NCI-H1105 treated with DMSO at 0.1 percent for 48 hours (cell line): ENCODE data around the gene HSPA12B.

Experiments
- DNase-seq: peaks from one replicate; lab custom pipeline; 2025; lab: John Stamatoyannopoulos, UW

Gene HSPA12B

GRCh38 chr20:3749087-3749688 is 16.7 kb downstream of the HSPA12B start:
- DNase-seq = no peak

DNA sequence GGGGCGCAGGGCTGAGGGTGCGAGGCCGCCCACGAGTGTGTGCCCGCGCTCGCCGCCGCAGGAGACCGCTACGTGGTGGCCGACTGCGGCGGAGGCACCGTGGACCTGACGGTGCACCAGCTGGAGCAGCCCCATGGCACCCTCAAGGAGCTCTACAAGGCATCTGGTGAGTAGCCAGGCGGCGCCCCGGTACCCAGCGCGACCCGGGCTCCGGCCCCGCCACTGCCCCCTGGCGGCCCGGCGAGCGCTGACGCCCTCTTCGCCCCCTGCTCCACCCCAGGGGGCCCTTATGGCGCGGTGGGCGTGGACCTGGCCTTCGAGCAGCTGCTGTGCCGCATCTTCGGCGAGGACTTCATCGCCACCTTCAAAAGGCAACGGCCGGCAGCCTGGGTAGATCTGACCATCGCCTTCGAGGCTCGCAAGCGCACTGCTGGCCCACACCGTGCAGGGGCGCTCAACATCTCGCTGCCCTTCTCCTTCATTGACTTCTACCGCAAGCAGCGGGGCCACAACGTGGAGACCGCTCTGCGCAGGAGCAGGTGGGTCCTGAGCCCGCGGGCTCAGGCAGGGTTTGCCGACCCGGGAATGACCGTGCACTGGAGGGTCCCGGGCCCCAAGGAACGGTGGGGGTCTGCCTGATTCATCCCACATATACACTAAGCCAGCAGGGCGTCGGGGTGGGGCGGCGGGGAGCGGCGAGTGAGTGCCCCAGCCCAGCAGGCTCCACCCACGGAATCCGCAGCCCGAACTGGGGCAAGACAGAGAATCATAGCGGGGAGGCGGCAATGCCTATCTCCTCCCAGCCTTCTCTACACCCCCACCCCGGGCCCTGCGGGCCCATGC is 17.4 kb downstream of the HSPA12B start:
- DNase-seq = peak; percentile 71

DNA sequence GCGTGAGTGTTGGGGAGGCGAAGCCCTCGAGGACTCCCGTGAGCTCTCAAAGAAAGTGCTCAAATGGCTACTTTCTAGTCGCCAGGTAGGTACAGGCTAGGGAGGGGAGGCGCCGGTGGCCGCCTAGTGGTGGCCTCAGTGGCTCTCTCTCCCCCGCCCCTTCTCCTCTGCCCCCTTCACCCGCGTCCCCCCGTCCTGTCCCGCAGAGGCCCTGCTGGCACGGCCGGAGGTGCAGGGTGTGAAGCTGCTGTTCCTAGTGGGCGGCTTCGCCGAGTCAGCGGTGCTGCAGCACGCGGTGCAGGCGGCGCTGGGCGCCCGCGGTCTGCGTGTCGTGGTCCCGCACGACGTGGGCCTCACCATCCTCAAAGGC is 18.8 kb downstream of the HSPA12B start:
- no peak for DNase-seq

GRCh38 chr20:3751675-3752385 is 19.3 kb downstream of the HSPA12B start:
- DNase-seq = peak; percentile 87

GRCh38 chr20:3752386-3752759 is 19.9 kb downstream of the HSPA12B start:
- no peak for DNase-seq

DNA sequence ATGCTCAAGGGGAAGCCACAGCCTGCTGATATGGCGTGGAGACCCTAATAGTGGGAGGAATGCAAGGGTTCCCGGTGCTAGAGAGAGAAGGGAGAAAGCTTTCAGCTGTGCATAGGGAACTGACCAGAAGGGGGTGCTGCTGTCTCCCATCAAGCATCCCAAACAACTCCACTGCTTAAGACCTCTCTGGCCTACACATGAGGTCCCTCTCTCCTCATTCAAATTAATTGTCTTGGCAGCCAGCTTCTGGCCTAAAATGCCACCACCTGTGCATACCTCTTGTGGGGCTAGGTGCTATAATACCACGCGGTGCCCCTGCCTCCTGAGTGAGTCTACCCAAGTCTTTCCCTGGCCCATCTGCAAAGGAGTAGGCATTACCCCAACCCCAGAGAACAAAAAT is 20.6 kb downstream of the HSPA12B start:
- peak; percentile 50 for DNase-seq

- no peak for DNase-seq
Observed at GRCh38 chr20:3753501-3754275, 21.2 kb downstream of the HSPA12B start.

GRCh38 chr20:3754276-3754630 is 21.8 kb downstream of the HSPA12B start:
- no peak for DNase-seq

- DNase-seq = no peak
Observed at GRCh38 chr20:3755269-3755668, 22.8 kb downstream of the HSPA12B start.

DNA sequence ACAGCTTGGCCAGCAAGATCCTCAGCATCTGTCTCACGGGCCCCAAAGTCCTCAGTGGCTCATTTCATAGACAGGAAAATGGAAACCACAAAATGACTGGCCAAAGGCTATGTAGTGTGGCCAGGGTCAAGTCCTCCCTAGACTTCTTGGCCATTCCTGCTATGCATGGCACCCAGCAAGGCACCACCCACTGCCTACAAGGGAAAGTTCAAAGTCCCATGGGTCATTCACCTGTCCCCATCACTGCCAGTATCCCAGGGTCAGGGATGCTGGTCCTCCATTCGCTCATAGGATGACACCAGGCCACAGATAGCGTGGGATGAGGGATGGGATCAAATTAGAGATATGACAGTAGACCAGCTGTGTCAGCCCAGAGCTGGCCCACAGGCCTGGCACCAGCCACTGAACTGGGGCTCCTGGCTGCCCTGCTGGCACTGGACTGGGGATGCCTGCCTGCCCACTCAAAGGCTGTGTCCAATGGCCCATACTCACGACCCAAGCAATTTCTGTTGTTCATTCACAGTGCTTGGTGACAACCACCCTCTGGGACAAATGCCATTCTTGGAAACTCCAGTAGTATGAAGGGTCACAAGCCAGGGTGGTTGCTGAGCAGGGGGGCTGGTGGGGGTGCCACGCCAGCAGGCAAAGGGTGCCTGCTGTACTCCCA is 23.5 kb downstream of the HSPA12B start:
- no peak for DNase-seq

DNA sequence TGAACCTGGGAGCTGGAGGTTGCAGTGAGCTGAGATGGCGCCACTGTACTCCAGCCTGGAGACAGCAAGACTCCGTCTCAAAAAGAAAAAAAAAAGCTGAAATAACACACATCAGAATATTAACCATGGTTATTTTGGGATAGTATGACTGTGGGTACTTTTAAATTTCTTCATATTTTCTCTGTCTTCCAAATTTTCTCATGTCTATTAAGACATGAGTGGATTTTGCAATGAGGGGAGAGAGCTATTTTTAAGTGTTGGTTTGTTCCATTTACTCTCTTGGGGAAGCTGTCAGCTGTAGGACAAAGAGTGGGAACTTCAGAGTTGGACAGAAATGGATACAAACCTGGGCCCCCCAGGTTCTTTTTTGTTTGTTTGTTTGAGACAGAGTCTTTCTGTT is 24.8 kb downstream of the HSPA12B start:
- DNase-seq = no peak

GRCh38 chr20:3758566-3758965 is 26.1 kb downstream of the HSPA12B start:
- DNase-seq = no peak

DNA sequence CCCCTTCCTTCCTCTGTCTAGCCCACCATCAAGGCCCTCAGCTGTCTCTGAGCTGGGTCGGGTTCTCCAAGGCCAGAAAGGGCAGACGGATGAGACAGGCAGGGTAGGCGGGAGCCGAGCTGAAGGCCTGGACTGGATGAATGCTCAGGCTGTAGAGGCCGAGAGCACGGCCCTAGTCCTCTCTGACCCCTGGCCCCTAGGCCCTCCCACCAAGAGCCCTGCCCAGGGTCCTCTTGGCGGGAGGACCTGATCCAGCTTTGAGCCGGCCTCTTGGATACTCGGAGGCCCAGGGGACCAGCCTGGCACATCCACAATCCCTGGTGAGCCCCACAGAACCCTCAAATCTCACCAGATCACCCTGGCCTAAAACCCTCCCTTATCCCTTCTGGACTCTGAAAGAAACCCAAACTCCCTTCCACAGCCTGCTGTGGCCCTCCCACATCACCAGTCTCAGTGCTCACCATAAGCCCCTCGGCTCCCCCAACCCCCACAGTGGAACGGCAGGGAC is 26.9 kb downstream of the HSPA12B start:
- no peak for DNase-seq

DNA sequence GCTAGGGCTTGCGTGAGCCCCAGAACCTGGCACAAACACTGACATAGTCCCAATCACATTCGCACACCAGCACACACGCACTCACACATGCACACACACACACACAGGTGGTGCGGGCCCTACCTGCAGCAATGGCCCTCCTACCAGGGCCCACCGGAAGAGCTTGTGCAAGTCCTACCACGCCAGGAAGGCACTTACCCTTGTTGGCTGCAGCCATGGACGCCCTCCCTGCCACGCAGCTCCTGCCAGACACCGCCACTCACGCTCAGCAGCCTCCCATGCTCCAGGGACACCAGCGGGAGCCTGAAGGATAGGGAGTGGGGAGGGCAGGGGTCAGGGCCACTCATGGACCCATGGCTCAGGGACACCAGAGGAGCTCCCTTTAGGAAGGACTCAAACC is 27.4 kb downstream of the HSPA12B start:
- DNase-seq = no peak

DNA sequence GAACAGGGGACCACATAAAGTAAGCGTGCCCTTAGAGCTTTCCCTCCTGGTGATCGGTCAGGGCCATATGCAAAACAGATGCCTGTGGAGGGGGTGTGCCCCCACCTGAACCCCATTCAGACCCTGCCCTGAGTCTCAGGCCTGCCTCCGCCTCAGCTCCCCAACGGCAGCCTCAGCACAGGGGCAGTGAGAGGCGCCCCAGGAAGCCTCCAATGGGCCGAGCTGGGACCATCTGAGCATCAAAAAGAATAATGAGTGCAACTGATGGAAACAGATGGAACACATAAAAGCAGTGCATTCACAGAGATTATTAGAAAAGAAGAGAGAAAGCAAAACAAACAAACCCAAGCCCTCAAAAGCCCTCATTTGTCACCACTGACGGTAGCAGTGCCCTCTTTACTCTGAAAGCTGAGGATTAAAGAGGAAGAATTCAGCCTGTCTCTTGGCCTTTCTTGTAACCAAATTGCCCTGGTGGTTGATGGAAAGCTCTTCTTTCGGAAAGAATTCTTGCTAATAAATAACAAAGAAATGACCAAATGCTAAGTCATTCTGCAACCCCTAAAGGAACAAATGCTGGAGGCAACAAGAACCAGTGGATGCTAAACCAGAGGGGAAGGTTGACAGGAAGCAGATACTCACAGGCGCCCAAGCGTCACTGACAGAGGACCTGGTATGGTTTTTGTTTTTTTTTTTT is 28.3 kb downstream of the HSPA12B start:
- no peak for DNase-seq

GRCh38 chr20:3763671-3764601 is 31.5 kb downstream of the HSPA12B start:
- DNase-seq = no peak

DNA sequence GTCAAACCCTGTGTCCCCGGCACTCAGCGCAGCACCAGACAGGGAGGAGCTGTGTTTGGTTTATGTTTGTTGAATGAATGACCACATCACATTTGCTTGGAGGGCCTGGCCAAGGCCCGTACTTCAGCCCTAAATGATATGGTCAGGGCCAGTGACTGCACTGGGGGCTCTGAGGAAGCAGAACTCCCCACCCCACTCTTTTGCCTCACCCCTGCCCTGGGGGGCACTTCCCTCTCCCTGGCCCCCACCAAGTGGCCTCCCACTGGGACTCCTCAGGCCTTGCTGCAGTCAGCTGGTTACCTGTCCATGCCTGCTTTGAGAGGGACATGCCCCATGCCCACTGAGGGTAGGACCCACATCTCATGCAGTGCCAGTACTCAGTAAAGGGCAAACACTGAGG is 32.2 kb downstream of the HSPA12B start:
- no peak for DNase-seq

- DNase-seq = no peak
Observed at GRCh38 chr20:3765171-3765882, 32.8 kb downstream of the HSPA12B start.

GRCh38 chr20:3766422-3767109 is 34.1 kb downstream of the HSPA12B start:
- no peak for DNase-seq
